Dedifferentiated amniotic fluid mesenchymal stem cell (primary cell): ENCODE measurements around the gene LYPLAL1.
"Not testable (repeated sequence)": the region's sequence is repeated elsewhere in the genome, so short reads cannot be mapped to it uniquely, and the experiment has no call there.

Experiments used
- DNase-seq: peaks from one replicate; pipeline ENCODE4 v3.0.0-alpha.2; 2016; ENCODE audit errors: extremely low spot score

Gene LYPLAL1

DNA sequence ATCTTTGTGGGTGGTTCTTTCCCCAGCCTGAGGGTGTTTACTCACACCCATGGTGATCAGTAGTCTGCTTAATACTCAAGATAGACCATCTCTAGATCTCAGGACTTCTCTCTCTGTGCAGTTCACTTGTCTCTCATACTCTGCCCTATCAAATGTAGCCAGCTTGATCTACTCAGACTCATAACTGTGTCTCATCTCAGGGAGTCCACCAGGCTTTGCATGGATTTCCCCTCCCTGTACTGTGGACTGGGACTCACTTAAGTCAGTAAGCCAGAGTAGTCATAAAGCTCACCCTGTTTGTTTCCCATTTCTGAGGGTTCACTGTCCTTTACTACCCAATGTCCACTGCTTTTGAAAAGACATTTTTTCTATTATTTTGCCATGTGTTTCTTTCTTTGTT is 41.8 kb downstream of the LYPLAL1 start:
- no peak for DNase-seq

DNA sequence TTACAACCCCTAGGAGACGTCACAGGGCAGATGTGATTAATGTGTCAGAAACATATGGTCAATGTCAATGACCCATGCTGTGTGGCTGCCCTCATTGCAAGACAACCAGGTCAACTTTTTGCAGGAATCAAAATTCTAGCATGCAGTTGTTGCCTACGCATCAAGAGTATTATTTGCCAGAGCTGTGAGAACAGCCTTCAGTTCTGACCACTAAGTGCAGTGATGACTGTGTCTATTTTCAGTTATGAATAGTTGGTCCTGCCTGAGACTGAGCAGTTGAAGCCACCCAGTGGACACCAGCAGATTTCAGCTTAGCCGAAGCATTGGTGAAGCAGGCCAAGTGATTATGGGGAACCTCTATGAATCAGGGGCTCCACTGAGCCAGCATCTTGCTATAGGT is 47.3 kb downstream of the LYPLAL1 start:
- no peak for DNase-seq

DNA sequence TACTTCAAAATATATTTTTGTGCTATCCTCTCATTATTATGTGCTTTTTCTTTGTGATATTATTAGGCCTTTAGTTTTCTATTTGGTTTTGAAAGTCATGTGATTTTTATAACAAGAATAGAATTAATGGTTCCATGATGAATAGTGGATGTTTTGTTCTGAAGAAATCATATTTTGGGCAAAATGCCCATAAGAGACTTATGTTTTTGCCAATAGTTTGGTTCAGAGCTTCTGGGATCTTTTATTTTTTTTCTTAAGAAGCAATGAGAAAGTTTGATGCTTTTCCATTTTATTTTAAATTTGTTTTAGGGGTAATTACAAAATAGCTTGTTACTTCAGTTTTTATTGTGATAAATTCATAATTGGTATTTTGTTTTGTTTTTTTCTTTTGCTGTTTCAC is 49.8 kb downstream of the LYPLAL1 start:
- no peak for DNase-seq

DNA sequence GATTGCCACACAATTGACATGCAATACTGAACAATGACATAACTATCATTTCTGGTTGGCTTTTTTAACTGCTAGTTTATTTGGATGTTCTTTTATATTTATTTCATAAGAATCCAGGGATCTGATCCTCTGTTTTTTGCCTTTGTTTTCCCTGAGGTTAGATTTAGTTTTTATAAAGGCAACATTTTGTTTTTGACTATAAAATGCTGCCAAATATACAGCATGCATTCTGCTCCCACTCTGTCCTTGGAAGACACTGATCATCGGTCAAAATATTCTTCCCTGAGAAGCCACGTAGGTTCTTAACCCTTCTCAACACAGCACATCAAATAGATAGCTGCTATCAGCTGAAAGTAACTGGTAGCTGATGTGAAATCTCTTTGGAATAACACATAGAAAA is 52.5 kb downstream of the LYPLAL1 start:
- no peak for DNase-seq

DNA sequence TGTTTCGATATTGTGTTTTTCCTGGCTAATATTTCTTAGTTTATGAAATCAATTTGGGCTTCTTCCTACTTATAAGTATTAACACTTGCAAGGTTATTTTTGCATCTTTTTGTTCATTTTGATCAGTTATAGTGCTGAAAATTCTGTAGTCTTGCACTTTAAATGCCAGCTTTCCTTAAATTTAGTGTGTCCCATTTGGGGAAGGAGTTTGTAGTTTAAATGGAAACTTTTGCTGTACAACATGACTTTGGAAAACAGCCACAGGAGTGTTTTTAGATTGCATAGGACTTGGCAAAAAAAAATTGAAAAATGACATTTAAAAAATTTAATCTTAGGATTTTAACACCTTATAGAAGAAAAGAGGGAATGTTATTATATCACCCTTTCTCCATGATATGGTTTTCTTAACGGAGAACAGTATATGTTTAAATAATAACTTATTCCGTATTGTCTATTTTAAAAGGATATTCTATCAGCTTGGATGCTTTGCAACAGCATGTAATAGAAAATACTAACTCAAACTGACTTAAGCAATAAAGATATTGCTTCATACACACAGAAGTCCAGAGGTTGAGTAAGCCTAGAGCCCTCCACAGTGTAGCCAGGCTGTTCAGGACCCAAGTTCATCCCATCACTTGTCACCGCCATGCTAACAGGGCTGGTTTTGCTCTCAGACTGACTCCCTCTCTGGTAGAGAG is 53.8 kb downstream of the LYPLAL1 start:
- DNase-seq = no peak

DNA sequence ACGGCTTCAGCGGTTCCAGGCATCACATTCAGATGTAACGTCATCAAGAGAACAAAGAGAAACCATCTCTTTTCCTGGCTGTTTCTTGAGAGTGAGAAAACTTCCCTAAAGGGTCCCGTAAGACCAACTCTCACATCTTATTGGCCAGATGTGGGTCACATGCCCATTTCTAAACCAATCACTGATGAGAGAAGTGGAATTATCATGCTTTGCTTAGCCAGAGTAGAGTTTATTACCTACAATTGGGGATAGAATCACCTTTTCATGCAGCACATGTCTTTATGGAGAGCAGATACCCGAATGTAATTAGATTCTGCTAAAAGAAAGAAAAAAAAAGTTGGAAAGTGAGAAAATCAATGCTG is 54.4 kb downstream of the LYPLAL1 start:
- DNase-seq = no peak

DNA sequence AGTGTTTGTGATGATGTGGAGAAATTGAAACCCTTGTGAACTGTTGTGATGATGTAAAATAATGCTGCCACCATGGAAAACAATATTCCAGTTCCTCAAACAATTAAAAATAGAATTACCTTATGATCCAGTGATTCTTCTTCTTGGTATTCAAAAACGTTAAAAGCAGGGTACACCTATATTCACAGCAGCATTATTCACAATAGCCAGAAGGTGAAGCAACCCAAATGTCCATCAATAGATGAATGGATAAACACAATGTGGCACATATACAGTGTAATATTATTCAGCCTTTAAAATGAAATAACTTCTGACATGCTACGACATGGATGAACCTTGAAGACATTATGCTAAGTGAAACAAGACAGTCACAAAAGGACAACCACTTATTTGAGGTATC is 59.2 kb downstream of the LYPLAL1 start:
- no peak for DNase-seq

DNA sequence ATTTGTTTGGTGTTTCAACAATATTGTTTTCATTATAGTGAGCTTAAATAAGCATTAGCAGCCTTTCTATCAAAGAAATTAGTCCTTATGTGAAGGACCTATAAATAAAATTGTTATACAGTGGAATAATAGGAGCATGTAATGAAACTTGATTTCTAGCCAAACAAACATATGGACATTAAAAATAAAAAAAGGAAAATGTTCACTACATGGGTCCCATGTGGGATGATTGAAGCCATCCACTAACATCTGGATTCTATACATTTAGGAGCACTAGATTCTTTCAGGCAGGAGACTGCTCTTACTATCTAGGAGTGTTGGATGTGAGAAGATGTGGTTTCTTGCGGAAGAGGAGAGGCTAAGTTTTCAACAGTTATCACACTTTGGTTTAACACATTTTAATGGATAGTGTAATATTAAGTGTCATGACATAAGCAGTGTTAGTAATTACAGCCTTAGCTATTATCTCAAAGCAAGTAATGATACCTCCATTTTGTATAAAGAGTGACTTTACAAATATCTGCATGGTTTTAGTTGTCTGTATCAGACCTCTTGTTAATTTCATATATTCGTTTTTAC is 62.3 kb downstream of the LYPLAL1 start:
- DNase-seq = no peak

DNA sequence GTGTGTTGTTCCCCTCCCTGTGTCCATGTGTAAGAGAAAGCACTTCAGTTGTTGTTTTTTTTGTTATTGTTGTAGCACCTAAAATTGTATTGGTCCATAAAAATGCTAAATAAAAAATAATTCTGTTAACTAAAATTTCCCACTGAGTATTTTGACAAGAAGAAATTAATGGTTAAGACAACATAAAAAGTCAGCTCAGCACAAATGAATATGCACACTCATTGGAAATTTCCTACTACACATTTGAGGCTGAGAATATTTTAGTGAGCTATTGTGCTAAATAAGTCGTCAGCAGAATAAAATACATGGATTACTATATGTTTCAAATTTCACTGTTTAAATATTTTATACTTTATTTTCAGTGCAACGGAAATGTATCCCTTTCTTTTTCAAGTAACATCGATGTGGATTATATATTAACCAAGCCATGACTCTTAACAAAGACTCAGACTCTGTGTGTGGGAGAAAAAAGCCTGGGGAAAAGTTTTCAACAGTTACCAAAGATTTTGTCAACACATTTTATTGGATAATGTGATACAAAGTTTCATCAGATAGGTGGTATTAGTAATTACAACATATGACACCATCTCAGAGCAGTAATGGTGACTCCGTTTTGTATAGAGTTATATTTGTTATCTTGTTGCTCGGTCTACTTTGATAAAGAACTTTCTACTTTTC is 63.4 kb downstream of the LYPLAL1 start:
- no peak for DNase-seq

DNA sequence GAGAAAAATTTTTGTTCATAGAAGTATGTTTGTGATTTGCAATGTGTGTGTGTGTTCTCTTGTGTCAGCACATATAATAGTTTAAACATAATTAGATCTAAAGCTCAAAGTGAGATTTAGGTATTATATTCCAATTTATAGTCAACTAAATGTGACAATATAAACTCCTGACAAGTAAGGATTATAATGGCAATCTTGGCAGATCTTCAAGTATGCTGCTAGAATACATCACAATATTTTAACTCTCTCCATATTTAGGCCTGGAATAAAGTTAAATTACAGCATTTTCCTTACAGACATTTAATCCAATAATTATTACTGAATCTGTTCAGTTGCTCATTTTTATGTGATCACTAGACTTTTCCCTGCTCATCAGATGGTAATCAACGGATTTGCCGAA is 65.8 kb downstream of the LYPLAL1 start:
- no peak for DNase-seq

DNA sequence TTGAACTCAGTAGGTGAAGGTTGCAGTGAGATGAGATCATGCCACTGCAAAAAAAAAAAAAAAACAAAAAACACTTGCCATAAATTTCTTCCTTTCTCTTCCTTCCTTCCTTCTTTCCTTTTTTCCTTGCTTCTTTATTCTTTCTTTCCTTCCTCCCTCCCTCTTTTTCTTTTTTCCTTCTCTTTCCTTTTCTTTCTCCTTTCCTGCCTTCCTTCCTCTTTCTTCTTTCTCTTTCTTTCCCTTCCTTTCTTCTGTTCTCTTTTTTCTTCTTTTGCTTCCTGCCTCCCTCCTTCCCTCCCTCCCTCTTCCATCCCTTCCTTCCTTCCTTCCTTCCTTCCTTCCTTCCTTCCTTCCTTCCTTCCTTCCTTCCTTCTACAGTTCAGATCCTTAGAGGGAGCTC is 71.2 kb downstream of the LYPLAL1 start:
- DNase-seq = no peak

DNA sequence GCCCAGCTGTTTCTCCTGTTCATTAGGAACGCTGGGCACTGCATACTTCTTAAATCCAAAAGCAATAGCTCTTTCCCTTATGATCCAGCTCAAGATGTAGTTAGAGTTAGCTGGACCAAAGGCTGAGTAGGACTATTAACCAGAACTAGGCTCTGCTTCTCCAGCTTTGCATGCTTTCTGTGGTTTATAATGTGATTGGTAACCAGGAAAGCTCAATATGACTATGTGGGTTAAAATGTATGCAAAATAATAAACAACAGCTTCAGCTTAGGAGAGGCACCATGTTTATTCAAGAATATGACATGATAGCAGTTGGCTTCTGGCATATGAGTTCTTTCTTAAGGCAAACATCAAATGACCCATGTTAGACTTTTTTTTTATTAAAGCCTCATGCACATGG is 73.8 kb downstream of the LYPLAL1 start:
- no peak for DNase-seq

DNA sequence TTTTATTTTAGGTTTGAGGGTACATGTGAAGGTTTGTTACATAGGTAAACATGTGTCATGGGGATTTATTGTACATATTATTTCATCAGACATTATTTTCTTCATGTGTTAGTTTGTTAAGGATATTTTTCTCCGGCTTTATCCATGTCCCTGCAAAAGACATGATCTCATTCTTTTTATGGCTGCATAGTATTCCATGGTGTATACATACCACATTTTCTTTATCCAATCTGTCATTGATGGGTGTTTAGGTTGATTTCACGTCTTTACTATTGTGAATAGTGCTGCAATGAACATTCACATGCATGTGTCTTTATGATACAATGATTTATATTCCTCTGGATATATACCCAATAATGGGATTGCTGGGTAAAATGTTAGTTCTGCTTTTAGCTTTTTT is 76.8 kb downstream of the LYPLAL1 start:
- DNase-seq = not testable (repeated sequence)

DNA sequence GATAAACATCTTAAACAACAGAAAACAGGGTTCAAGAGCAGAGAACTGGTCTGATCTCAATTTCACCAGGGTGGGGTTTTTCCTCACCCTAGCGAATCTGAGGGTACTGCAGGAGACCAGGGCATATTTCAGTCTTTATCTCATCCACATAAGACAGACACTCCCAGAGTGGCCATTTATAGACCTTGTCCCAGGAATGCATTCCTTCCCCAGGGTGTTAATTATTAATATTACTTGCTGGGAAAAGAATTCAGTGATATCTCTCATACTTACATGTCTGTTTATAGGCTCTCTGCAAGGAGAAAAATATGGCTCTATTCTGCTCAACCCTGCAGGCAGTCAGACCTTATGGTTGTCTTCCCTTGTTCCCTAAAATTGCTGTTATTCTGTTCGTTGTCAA is 84.1 kb downstream of the LYPLAL1 start:
- no peak for DNase-seq

DNA sequence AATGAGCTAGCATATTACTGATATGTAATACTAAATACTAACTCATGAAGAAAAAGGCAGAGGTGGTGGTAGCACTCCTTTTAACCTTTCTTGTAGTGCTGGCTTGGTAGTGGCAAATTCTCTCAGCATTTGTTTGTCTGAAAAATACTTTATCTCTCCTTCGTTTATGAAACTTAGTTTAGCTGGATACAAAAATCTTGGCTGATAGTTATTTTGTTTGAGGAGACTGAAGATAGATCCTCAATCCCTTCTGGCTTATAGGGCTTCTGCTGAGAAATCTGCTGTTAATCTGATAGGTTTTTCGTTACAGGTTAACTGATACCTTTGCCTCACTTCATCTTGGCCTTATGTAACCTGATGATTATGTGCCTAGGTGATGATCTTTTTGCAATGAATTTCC is 87.8 kb downstream of the LYPLAL1 start:
- DNase-seq = no peak
